K562 (cell line): ENCODE measurements around the gene TRIM33. TPM values are rescaled to one million over a fixed set of nuclear protein-coding genes. Genes with fewer than 3 reads are reported as not detected.

Source experiments
- ATAC-seq: fragments of 200-7000 bp; cut with Tn5 transposase; 3 replicates; pipeline ENCODE4 v1.9.1; 2020; ENCODE audit warnings: moderate library complexity
- BruUV-seq: library from RNA; stranded (reverse); fragments of 400-500 nt; replicated peaks from 2 replicates; lab custom pipeline; 2021; lab: Mats Ljungman, UMichigan
- CTCF ChIA-PET: fragments of 300-600 bp; formaldehyde crosslinking; extraction: SDS; loops from one replicate; lab custom pipeline; 2021; ENCODE audit warnings: low intra/inter-chr PET ratio; lab: Yijun Ruan, JAX
- POLR2A ChIA-PET: fragments of 300-600, 350-650 bp; sonication (Branson Sonifier 250); formaldehyde crosslinking; extraction: SDS; loops from one replicate; lab custom pipeline; 2021; ENCODE audit warnings: antibody characterized with exemption, inconsistent platforms; lab: Yijun Ruan, JAX
- DNase-seq, 4 experiments: peaks; one replicate each; pipeline versions ENCODE4 v3.0.0 to v3.0.0-alpha.2; 2011 to 2018; ENCODE audit warnings: low spot score in 3 of 4, mixed read lengths in 3 of 4; ENCODE audit errors: extremely low read depth in 1 of 4
- FAIRE-seq: peaks from 2 replicates; lab custom pipeline; 2011; peaks lifted over from hg19 to GRCh38; lab: Jason Lieb, UNC
- H2AFZ ChIP-seq: 2 replicates; pipeline ENCODE4 v1.6.0; 2011; ENCODE audit warnings: low read depth, low read length, control low read depth, inconsistent platforms
- H3K27ac ChIP-seq: fragments of 200-600 bp; 3 replicates; pipeline ENCODE4 v1.8.0; 2011; ENCODE audit warnings: low read depth, mild to moderate bottlenecking, control low read depth, inconsistent platforms, low read length, moderate library complexity, mixed read lengths; ENCODE audit errors: extremely low read depth
- H3K27me3 ChIP-seq, 2 experiments: fragments of 300-600 bp in 1 of 2; 2 replicates in 1 of 2; 3 replicates in 1 of 2; pipeline versions ENCODE4 v1.6.0 to v1.8.0; 2011; ENCODE audit warnings: inconsistent platforms in 2 of 2, low read length in 2 of 2, mild to moderate bottlenecking in 1 of 2, mixed read lengths in 1 of 2, moderate library complexity in 1 of 2; ENCODE audit not compliant: control insufficient read depth in 2 of 2, insufficient read depth in 2 of 2
- H3K36me3 ChIP-seq: fragments of 300-600 bp; 3 replicates; pipeline ENCODE4 v1.8.0; 2011; ENCODE audit warnings: mild to moderate bottlenecking, low read length, inconsistent platforms; ENCODE audit not compliant: control insufficient read depth, insufficient read depth
- H3K4me1 ChIP-seq, 2 experiments: fragments of 200-600 bp in 1 of 2; replicated peaks in 1 of 2; 2 replicates in 1 of 2; 3 replicates in 1 of 2; pipeline versions ENCODE4 v1.5.1 to v1.8.0; 2011; ENCODE audit warnings: inconsistent platforms in 2 of 2, low read length in 2 of 2, mild to moderate bottlenecking in 1 of 2, mixed read lengths in 1 of 2, moderate library complexity in 1 of 2; ENCODE audit not compliant: control insufficient read depth in 2 of 2, insufficient read depth in 2 of 2
- H3K4me2 ChIP-seq: 2 replicates; pipeline ENCODE4 v1.6.1; 2011; ENCODE audit warnings: low read length, control low read depth, inconsistent platforms, mixed read lengths; ENCODE audit not compliant: insufficient read depth
- H3K4me3 ChIP-seq: fragments of 200-600 bp; sonication (generic), shearing (Covaris generic); 2 replicates; pipeline ENCODE4 v1.5.1; 2016; ENCODE audit warnings: control low read depth, inconsistent platforms
- H3K79me2 ChIP-seq: fragments of 200-600 bp; 3 replicates; pipeline ENCODE4 v1.8.0; 2011; ENCODE audit warnings: low read length, inconsistent platforms; ENCODE audit not compliant: control insufficient read depth, insufficient read depth
- H3K9ac ChIP-seq, 2 experiments: 2 replicates each; pipeline versions ENCODE4 v1.6.0 to v1.6.1; 2011; ENCODE audit warnings: low read depth in 2 of 2, low read length in 2 of 2, control low read depth in 1 of 2, inconsistent platforms in 1 of 2, mild to moderate bottlenecking in 1 of 2, mixed read lengths in 1 of 2; ENCODE audit not compliant: insufficient read depth in 1 of 2
- H3K9me1 ChIP-seq: one replicate; pipeline ENCODE4 v1.6.0; 2011; ENCODE audit warnings: inconsistent platforms, mild to moderate bottlenecking, low read length, moderate library complexity; ENCODE audit not compliant: control insufficient read depth, insufficient read depth
- H3K9me3 ChIP-seq: replicated peaks from 2 replicates; pipeline ENCODE4 v1.5.1; 2011; ENCODE audit warnings: low read depth, low read length, inconsistent platforms; ENCODE audit not compliant: control insufficient read depth, insufficient read depth
- H4K20me1 ChIP-seq: replicated peaks from 2 replicates; pipeline ENCODE4 v1.6.1; 2011; ENCODE audit warnings: low read length, inconsistent platforms, mixed read lengths; ENCODE audit not compliant: control insufficient read depth, insufficient read depth
- CBX1 ChIP-seq: sonication (generic); IDR thresholded peaks from 2 replicates; pipeline ENCODE4 v1.6.1; 2016; ENCODE audit warnings: antibody characterized with exemption, low read depth, mild to moderate bottlenecking
- CC2D1A ChIP-seq: fragments of 450-650 bp; IDR thresholded peaks from 2 replicates; pipeline ENCODE4 v1.6.1; 2017; ENCODE audit warnings: mild to moderate bottlenecking
- GABPB1 ChIP-seq: sonication (generic); formaldehyde crosslinking; IDR thresholded peaks from 2 replicates; pipeline ENCODE4 v1.8.0; 2022; ENCODE audit warnings: mild to moderate bottlenecking, missing genetic modification reagents
- HMG20B ChIP-seq: fragments of 250-450 bp; sonication (Bioruptor Pico); IDR thresholded peaks from 2 replicates; pipeline ENCODE4 v1.5.0; 2021; ENCODE audit warnings: mild to moderate bottlenecking
- ILK ChIP-seq: fragments of 450-650 bp; IDR thresholded peaks from 2 replicates; pipeline ENCODE4 v1.6.1; 2016; ENCODE audit warnings: missing genetic modification characterization, low read depth, mild to moderate bottlenecking, missing compliant biosample characterization, moderate library complexity, borderline replicate concordance
- JUND ChIP-seq, 2 experiments: IDR thresholded peaks; 2 replicates in 1 of 2; 3 replicates in 1 of 2; pipeline ENCODE4 v1.6.1; 2011; ENCODE audit warnings: borderline replicate concordance in 2 of 2, low read depth in 2 of 2, low read length in 2 of 2, improper control_type of control experiment in 1 of 2, missing biosample characterization in 1 of 2, missing genetic modification characterization in 1 of 2, missing genetic modification reagents in 1 of 2
- KAT8 ChIP-seq: fragments of 450-650 bp; IDR thresholded peaks from 2 replicates; pipeline ENCODE4 v1.6.1; 2016; ENCODE audit warnings: low read depth, mild to moderate bottlenecking
- LARP7 ChIP-seq: fragments of 450-650 bp; IDR thresholded peaks from 2 replicates; pipeline ENCODE4 v1.6.1; 2016
- MNT ChIP-seq, 2 experiments: fragments of 450-650 bp; conservative IDR thresholded peaks; 2 replicates each; pipeline ENCODE4 v1.6.1; 2017; ENCODE audit warnings: mild to moderate bottlenecking in 2 of 2, moderate library complexity in 2 of 2
- PTTG1 ChIP-seq: fragments of 450-650 bp; IDR thresholded peaks from 2 replicates; pipeline ENCODE4 v1.6.1; 2016; ENCODE audit warnings: low read depth, mild to moderate bottlenecking, missing genetic modification characterization, missing compliant biosample characterization
- RAD51 ChIP-seq: fragments of 450-650 bp; IDR thresholded peaks from 2 replicates; pipeline ENCODE4 v1.7.1; 2016; ENCODE audit warnings: low read depth, mild to moderate bottlenecking, borderline replicate concordance
- RFX5 ChIP-seq: IDR thresholded peaks from 2 replicates; pipeline ENCODE4 v1.6.1; 2011; ENCODE audit warnings: low read depth, mild to moderate bottlenecking, improper control_type of control experiment, low read length
- TRIM28 ChIP-seq: fragments of 450-650 bp; IDR thresholded peaks from 2 replicates; pipeline ENCODE4 v1.6.1; 2017
- XRCC3 ChIP-seq: fragments of 450-650 bp; IDR thresholded peaks from 2 replicates; pipeline ENCODE4 v1.6.1; 2017; ENCODE audit warnings: mild to moderate bottlenecking, moderate library complexity
- ZBTB17 ChIP-seq: fragments of 450-650 bp; formaldehyde crosslinking; IDR thresholded peaks from 2 replicates; pipeline ENCODE4 v1.4.0; 2020; ENCODE audit warnings: mild to moderate bottlenecking
- ZNF133 ChIP-seq: fragments of 250-450 bp; sonication (Bioruptor Pico); IDR thresholded peaks from 2 replicates; pipeline ENCODE4 v1.4.0; 2020; ENCODE audit warnings: mild to moderate bottlenecking
- WGBS: fragments of 100-300 bp; shearing (Covaris generic); methylation state at CpG from one replicate; pipeline ENCODE4 v1.1.6; 2016; ENCODE audit warnings: low coverage, mixed read lengths; ENCODE audit not compliant: insufficient coverage; ENCODE audit errors: missing lambda C conversion rate; 5-methylcytosine and 5-hydroxymethylcytosine counted together
- in situ Hi-C: fragments of 300-500 bp; cut with MboI; formaldehyde crosslinking; loops from 4 replicates; pipeline ENCODE4 v1.15.0; 2018; ENCODE audit warnings: inconsistent platforms, mixed read lengths
- intact Hi-C: fragments of 100-400 bp; cut with micrococcal nuclease; formaldehyde crosslinking; loops from 2 replicates; pipeline ENCODE4 v1.14.2; 2022
- polyA plus RNA-seq, 8 experiments: library from polyadenylated mRNA; depleted of rRNA in 4 of 8; stranded (reverse) in 5 of 8; unstranded in 3 of 8; fragments of >200 nt; fragmentation: Nextera tagmentation in 2 of 8; fragmentation: Illumina TruSeq in 1 of 8; extraction: Ambion mirVana in 2 of 8; extraction: Trizol in 1 of 8; gene quantifications; 2 replicates each; pipeline versions ENCODE4 v1.2.1 to v1.2.3, GENCODE V29; 2011 to 2014; ENCODE audit warnings: inconsistent platforms in 1 of 8, missing spikeins in 1 of 8
- total RNA-seq, 7 experiments: library from RNA; depleted of rRNA in 6 of 7; stranded (reverse); fragments of >200 nt in 6 of 7; fragmentation: Illumina TruSeq in 2 of 7; extraction: Trizol in 2 of 7; gene quantifications; 2 replicates each; pipeline versions ENCODE4 v1.2.1 to v1.2.3, GENCODE V29; 2011 to 2021; ENCODE audit warnings: low replicate concordance in 1 of 7
- TF ChIP-seq, protein P1 (sequence below): sonication (generic); formaldehyde crosslinking; IDR thresholded peaks from 2 replicates; pipeline ENCODE4 v1.8.1; 2023; ENCODE audit warnings: mild to moderate bottlenecking, missing genetic modification reagents
- TF ChIP-seq, protein P2 (sequence below): IDR thresholded peaks from 2 replicates; pipeline ENCODE4 v1.6.1; 2014; ENCODE audit warnings: antibody characterized with exemption

The TRIM33 gene
- total and polyA plus RNA-seq, 9 of the 15 experiments (the other 6 are each of a cell fraction or from before 2014, with no cell fraction given) = 9.3 to 58.4 (median 40.2) TPM

DNA sequence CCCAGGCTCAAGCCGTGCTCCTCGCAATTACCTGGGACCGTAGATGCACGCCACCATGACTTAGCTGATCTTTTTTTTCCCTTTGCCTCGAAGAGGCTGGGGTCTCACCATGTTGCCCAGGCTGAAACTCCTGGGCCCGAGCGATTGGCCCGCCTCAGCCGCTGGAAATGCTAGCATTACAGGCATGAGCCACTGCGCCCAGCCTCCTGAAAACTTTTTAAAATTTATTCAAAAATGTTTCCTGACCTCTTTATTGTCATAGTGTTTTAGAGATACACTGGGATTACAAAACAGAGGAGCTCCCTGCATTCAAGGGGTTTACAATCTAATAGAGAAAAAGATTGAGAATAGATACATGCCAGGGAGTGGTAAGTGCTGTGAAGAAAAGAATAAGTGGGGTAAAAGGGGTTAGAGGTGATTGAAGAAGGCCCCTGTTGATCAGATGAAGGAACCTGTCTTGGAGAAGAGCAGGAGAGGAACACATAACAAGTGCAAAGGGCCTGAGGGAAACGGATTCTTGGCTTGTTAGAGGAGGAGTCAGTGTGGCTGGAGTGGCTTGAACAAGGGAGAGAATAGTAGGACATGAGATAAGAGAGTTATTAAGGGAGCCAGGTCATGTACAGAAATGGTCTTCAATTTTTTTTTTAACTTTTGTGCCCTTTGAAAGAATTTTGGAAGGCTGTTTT, 1.7 kb upstream of the TRIM33 start:
- peak overlapping the region; percentile 85 for H2AFZ ChIP-seq
- BruUV-seq = no TSS peak
- H3K9ac ChIP-seq = peak overlapping the region; percentile 66 to 90
- intact Hi-C loops (loop anchor here (2.0 kb wide), 1 partner anchor 46 kb away; no protein-coding TSS in a partner anchor), in situ Hi-C loops (no loop called here)
- CTCF ChIA-PET = no interaction called here
- H3K79me2 ChIP-seq = peaks cover 45% of the 10 kb centered on the region
- no peak overlapping the region; the same call in 1 of the 2 replicates for H3K4me3 ChIP-seq
- 67% methylated on average over 9 of the region's 11 CpGs for WGBS
- H3K36me3 ChIP-seq = no peaks in the 10 kb centered on the region
- H3K9me1 ChIP-seq = no peaks in the 10 kb centered on the region
- FAIRE-seq (peak; percentile 77), DNase-seq (peak in 3 of 4 experiments; percentile 33 to 73 (median 54)), ATAC-seq (peak; percentile 16; the same call in 2 of the 3 replicates)
- H3K27me3 ChIP-seq = no peaks in the 10 kb centered on the region
- peak overlapping the region; percentile 95 for H3K4me2 ChIP-seq
- peak overlapping the region; percentile 92 for H3K27ac ChIP-seq
- H4K20me1 ChIP-seq = peaks cover 25% of the 10 kb centered on the region
- POLR2A ChIA-PET = interaction anchor here (0.6 to 2.3 kb wide), 6 partner anchors 9 to 227 kb away, joined by 3 to 6 read pairs (median 4); no protein-coding TSS in a partner anchor
- peaks cover 25 to 28% of the 10 kb centered on the region in 2 experiments; a peak in 4 of 5 replicates for H3K4me1 ChIP-seq
- H3K9me3 ChIP-seq = no peaks in the 10 kb centered on the region
- TF ChIP-seq LARP7 (0 out of 2 replicates have a peak, but pooled peaks have one; percentile 61), KAT8 (no peak), GABPB1 (CRISPR knock-in tag) (no peak), CBX1 (no peak), HMG20B (CRISPR knock-in tag) (no peak), JUND (IDR thresholded peaks at IDR 0.05; ENCODE audit: borderline replicate concordance, low read depth, low read length) (no peak), JUND (tag; IDR thresholded peaks at IDR 0.05; ENCODE audit: borderline replicate concordance, low read depth, low read length) (no peak), RFX5 (no peak), PTTG1 (tag) (no peak), RAD51 (0 out of 2 replicates have a peak, but pooled peaks have one; percentile 9), ILK (tag) (no peak), ZNF133 (CRISPR knock-in tag) (no peak), ZBTB17 (CRISPR knock-in tag) (no peak), TRIM28 (peak; percentile 54; the same call in 1 of the 2 replicates), CC2D1A (0 out of 2 replicates have a peak, but pooled peaks have one; percentile 12), XRCC3 (no peak), MNT (conservative IDR thresholded peaks at IDR 0.05) (0 out of 4 replicates have a peak, but pooled peaks of 1 of the 2 experiments have one; percentile 5)
- TF ChIP-seq, protein P1, sequence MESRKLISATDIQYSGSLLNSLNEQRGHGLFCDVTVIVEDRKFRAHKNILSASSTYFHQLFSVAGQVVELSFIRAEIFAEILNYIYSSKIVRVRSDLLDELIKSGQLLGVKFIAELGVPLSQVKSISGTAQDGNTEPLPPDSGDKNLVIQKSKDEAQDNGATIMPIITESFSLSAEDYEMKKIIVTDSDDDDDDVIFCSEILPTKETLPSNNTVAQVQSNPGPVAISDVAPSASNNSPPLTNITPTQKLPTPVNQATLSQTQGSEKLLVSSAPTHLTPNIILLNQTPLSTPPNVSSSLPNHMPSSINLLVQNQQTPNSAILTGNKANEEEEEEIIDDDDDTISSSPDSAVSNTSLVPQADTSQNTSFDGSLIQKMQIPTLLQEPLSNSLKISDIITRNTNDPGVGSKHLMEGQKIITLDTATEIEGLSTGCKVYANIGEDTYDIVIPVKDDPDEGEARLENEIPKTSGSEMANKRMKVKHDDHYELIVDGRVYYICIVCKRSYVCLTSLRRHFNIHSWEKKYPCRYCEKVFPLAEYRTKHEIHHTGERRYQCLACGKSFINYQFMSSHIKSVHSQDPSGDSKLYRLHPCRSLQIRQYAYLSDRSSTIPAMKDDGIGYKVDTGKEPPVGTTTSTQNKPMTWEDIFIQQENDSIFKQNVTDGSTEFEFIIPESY (CRISPR knock-in tag) = peak; percentile 77
- TF ChIP-seq, protein P2, sequence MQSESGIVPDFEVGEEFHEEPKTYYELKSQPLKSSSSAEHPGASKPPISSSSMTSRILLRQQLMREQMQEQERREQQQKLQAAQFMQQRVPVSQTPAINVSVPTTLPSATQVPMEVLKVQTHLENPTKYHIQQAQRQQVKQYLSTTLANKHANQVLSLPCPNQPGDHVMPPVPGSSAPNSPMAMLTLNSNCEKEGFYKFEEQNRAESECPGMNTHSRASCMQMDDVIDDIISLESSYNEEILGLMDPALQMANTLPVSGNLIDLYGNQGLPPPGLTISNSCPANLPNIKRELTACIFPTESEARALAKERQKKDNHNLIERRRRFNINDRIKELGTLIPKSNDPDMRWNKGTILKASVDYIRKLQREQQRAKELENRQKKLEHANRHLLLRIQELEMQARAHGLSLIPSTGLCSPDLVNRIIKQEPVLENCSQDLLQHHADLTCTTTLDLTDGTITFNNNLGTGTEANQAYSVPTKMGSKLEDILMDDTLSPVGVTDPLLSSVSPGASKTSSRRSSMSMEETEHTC = no peak
